Caco-2 (cell line): ENCODE data around the gene STOML1. TPM values are rescaled to one million over a fixed set of nuclear protein-coding genes. Genes with fewer than 3 reads are reported as not detected.

ENCODE experiments used
- BruUV-seq: library from RNA; stranded (reverse); fragments of 400-500 nt; replicated peaks from 2 replicates; lab custom pipeline; 2021; lab: Mats Ljungman, UMichigan
- CTCF ChIA-PET: fragments of 300-600 bp; sonication (Branson Sonifier 250); formaldehyde crosslinking; loops from one replicate; lab custom pipeline; 2022; ENCODE audit warnings: antibody characterized with exemption; lab: Charles Lee
- POLR2A ChIA-PET: fragments of 300-600 bp; sonication (Branson Sonifier 250); formaldehyde crosslinking; loops from one replicate; lab custom pipeline; 2022; ENCODE audit warnings: antibody characterized with exemption; lab: Charles Lee
- DNase-seq, 2 experiments: peaks; one replicate each; pipeline versions ENCODE4 v3.0.0 to v3.0.0-alpha.2; 2020 to 2022
- H3K27me3 ChIP-seq: replicated peaks from 2 replicates; pipeline ENCODE4 v1.6.0; 2011; ENCODE audit warnings: low read length; ENCODE audit not compliant: control insufficient read depth, insufficient read depth
- H3K36me3 ChIP-seq: 2 replicates; pipeline ENCODE4 v1.5.1; 2011; ENCODE audit warnings: low read length; ENCODE audit not compliant: control insufficient read depth, insufficient read depth
- H3K4me1 ChIP-seq: fragments of 250-450 bp; sonication (Bioruptor Pico); 2 replicates; pipeline ENCODE4 v1.5.1; 2020; ENCODE audit warnings: mild to moderate bottlenecking
- H3K4me3 ChIP-seq: 2 replicates; pipeline ENCODE4 v1.5.1; 2011; ENCODE audit warnings: low read depth, mild to moderate bottlenecking, control low read depth, low read length
- H3K9me3 ChIP-seq: fragments of 250-450 bp; sonication (Bioruptor Pico); 2 replicates; pipeline ENCODE4 v1.5.1; 2020; ENCODE audit warnings: mild to moderate bottlenecking, moderate library complexity
- H3K27ac Mint-ChIP-seq: one replicate; pipeline ENCODE4 v1.8.0; 2022; ENCODE audit warnings: mixed read lengths; ENCODE audit not compliant: unreplicated experiment
- H3K27me3 Mint-ChIP-seq: one replicate; pipeline ENCODE4 v1.8.0; 2022; ENCODE audit warnings: mixed read lengths; ENCODE audit not compliant: insufficient read depth, unreplicated experiment
- H3K36me3 Mint-ChIP-seq: one replicate; pipeline ENCODE4 v1.8.0; 2022; ENCODE audit warnings: mild to moderate bottlenecking, mixed read lengths; ENCODE audit not compliant: insufficient read depth, unreplicated experiment
- H3K4me1 Mint-ChIP-seq: one replicate; pipeline ENCODE4 v1.8.0; 2022; ENCODE audit warnings: low read depth, mixed read lengths; ENCODE audit not compliant: unreplicated experiment
- H3K4me3 Mint-ChIP-seq: one replicate; pipeline ENCODE4 v1.8.0; 2022; ENCODE audit warnings: mild to moderate bottlenecking, moderate library complexity, mixed read lengths; ENCODE audit not compliant: unreplicated experiment
- H3K9me3 Mint-ChIP-seq: one replicate; pipeline ENCODE4 v1.8.0; 2022; ENCODE audit warnings: mixed read lengths; ENCODE audit not compliant: unreplicated experiment
- intact Hi-C: fragments of 100-400 bp; cut with micrococcal nuclease; formaldehyde crosslinking; loops from one replicate; pipeline ENCODE4 v1.10.0; 2022; ENCODE audit not compliant: unreplicated experiment
- total RNA-seq: library from RNA; stranded (reverse); gene quantifications from 2 replicates; pipeline ENCODE4 v1.2.3, GENCODE V29; 2022
- TF ChIP-seq, protein P1 (sequence below), 2 experiments: fragments of 200-600 bp in 1 of 2; IDR thresholded peaks; 1 replicate in 1 of 2; 2 replicates in 1 of 2; pipeline versions ENCODE4 v1.5.1 to v1.8.0; 2011 to 2022; ENCODE audit warnings: antibody characterized with exemption in 1 of 2, control low read depth in 1 of 2, inconsistent platforms in 1 of 2, low read depth in 1 of 2, low read length in 1 of 2, mild to moderate bottlenecking in 1 of 2, moderate library complexity in 1 of 2; ENCODE audit not compliant: insufficient read depth in 1 of 2, severe bottlenecking in 1 of 2, unreplicated experiment in 1 of 2

Gene STOML1
- total RNA-seq, 1 experiment from 2014 or later, result 7.6 TPM

DNA sequence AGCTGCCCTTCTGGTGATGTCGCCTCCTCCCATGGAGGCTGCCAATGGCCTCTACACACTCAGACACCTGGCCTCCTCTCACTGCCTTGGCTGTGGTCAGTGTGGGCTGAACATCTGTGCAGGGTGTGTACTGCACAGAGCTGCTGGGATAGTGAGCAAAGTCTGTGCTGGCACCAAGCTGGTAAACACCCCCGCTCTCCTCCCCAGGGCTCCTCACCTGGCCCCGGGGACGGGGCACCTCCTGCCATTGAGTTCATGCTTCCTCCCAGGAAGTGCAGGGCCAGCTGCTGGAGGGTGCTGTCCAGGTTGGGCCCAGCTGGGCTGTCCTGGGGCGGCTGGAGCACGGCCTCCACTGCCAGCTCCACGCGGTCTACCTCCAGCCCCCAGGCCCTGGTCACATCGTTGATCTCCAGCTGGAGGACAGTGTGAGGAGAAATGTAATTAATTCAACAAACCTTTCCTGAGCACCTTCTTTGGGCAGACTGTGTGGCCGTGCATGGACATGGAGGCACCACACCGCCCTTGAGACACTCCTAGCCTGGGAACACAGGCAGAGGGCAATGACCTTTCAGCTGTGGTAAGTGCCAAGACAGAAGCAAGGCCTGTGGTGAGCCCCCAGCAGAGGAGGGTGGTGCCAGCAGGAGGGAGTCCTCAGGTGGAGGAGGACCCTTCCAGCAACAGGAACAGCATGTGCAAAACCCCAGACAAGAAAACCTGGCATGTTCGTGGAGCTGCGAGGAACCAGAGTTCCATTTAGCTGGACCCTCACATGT is 6.8 kb downstream of the STOML1 start:
- Histone ChIP-seq H3K4me1 (no peaks in the 10 kb centered on the region), H3K27me3 (no peaks in the 10 kb centered on the region), H3K9me3 (no peaks in the 10 kb centered on the region), H3K4me3 (no peak overlapping the region), H3K36me3 (no peaks in the 10 kb centered on the region)
- no peaks in the 10 kb centered on the region for H3K27me3 Mint-ChIP-seq
- intact Hi-C loops, result no loop called here
- TF ChIP-seq, protein P1, sequence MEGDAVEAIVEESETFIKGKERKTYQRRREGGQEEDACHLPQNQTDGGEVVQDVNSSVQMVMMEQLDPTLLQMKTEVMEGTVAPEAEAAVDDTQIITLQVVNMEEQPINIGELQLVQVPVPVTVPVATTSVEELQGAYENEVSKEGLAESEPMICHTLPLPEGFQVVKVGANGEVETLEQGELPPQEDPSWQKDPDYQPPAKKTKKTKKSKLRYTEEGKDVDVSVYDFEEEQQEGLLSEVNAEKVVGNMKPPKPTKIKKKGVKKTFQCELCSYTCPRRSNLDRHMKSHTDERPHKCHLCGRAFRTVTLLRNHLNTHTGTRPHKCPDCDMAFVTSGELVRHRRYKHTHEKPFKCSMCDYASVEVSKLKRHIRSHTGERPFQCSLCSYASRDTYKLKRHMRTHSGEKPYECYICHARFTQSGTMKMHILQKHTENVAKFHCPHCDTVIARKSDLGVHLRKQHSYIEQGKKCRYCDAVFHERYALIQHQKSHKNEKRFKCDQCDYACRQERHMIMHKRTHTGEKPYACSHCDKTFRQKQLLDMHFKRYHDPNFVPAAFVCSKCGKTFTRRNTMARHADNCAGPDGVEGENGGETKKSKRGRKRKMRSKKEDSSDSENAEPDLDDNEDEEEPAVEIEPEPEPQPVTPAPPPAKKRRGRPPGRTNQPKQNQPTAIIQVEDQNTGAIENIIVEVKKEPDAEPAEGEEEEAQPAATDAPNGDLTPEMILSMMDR (IDR thresholded peaks at IDR 0.05; ENCODE audit: insufficient read depth in 1 of 2, low read depth in 1 of 2, low read length in 1 of 2, severe bottlenecking in 1 of 2, unreplicated experiment in 1 of 2), result no peak
- ChIA-PET POLR2A (no interaction called here), CTCF (no interaction called here)
- no peak for DNase-seq
- no peak overlapping the region for H3K27ac Mint-ChIP-seq
- no peaks in the 10 kb centered on the region for H3K4me1 Mint-ChIP-seq
- no peaks in the 10 kb centered on the region for H3K36me3 Mint-ChIP-seq
- BruUV-seq, result no TSS peak
- H3K4me3 Mint-ChIP-seq, result no peak overlapping the region
- H3K9me3 Mint-ChIP-seq, result no peaks in the 10 kb centered on the region

DNA sequence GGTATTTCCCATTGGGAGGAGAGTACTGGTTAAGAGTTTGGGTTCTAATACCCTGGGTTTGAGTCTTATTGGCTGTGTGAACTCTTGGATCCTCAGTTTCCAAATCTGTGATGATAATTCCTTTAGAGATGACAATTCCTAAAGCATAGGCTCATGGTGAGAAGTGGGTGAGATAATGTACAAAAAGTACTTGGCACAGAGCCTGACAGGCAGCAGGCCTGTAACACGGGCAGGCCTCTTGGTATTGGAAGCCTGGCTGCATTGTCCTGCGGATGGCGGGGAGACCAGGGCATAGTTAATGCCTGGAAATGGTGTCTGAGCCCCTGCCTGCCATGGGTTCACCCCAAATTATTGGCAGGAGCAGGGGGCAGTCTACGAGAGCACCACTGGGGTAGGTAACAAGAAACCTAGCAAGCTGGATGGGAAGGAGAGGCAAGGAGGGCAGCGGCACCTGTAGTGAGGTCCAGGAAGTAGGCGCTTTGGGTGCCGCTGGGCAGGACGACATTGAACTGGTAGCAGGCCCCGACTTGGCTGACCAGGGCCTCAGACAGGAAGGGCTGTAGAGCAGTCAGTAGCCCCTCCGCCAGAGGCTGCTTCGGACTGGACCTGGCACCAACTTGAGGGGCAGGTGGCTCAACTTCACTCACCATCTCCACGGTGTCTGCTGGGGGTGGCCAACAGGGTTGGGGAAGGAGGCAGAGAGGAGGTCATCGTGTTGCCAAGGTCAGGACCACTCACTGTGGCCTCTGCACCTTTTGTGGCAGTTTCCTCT is 7.7 kb downstream of the STOML1 start:
- intact Hi-C loops, result no loop called here
- no peaks in the 10 kb centered on the region for H3K36me3 ChIP-seq
- POLR2A ChIA-PET, result no interaction called here
- no peaks in the 10 kb centered on the region for H3K9me3 Mint-ChIP-seq
- TF ChIP-seq, protein P1 (IDR thresholded peaks at IDR 0.05; ENCODE audit: insufficient read depth in 1 of 2, low read depth in 1 of 2, low read length in 1 of 2, severe bottlenecking in 1 of 2, unreplicated experiment in 1 of 2), result no peak
- no peaks in the 10 kb centered on the region for H3K4me1 Mint-ChIP-seq
- H3K4me1 ChIP-seq, result no peaks in the 10 kb centered on the region
- H3K27me3 Mint-ChIP-seq, result no peaks in the 10 kb centered on the region
- no peaks in the 10 kb centered on the region for H3K36me3 Mint-ChIP-seq
- DNase-seq, result no peak
- CTCF ChIA-PET, result no interaction called here
- BruUV-seq, result no TSS peak
- H3K27me3 ChIP-seq, result no peaks in the 10 kb centered on the region
- H3K9me3 ChIP-seq, result no peaks in the 10 kb centered on the region
- H3K4me3 ChIP-seq, result no peak overlapping the region
- no peak overlapping the region for H3K27ac Mint-ChIP-seq
- H3K4me3 Mint-ChIP-seq, result no peak overlapping the region

DNA sequence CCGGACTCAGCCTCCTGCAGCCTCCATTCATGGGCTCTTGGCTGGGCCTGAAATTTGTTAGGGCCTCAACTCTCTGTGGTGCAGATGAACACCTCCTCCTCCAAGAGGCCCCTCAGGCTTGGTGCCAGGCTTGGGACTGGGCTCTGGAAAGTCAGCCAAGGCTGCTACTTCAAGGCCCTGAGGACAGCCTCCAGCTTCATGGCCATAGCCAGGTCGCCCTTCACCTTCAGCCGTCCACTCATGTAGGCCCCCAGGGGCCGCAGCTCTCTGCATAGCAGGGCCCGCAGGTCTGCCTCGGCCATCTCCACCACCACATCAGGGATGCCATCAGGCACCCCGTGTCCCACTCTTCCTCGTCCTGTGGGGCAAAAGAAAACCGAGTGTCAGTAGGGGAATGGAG is 8.3 kb downstream of the STOML1 start:
- DNase-seq, result no peak
- H3K4me1 Mint-ChIP-seq, result no peaks in the 10 kb centered on the region
- H3K27me3 Mint-ChIP-seq, result peaks cover 3% of the 10 kb centered on the region
- no TSS peak for BruUV-seq
- Histone ChIP-seq H3K36me3 (no peaks in the 10 kb centered on the region), H3K9me3 (no peaks in the 10 kb centered on the region), H3K4me1 (no peaks in the 10 kb centered on the region), H3K4me3 (no peak overlapping the region), H3K27me3 (no peaks in the 10 kb centered on the region)
- no peaks in the 10 kb centered on the region for H3K9me3 Mint-ChIP-seq
- no peak overlapping the region for H3K4me3 Mint-ChIP-seq
- CTCF ChIA-PET, result interaction anchor here (0.8 kb wide), 1 partner anchor 54 kb away, joined by 4 read pairs; no protein-coding TSS in a partner anchor
- TF ChIP-seq, protein P1 (IDR thresholded peaks at IDR 0.05; ENCODE audit: insufficient read depth in 1 of 2, low read depth in 1 of 2, low read length in 1 of 2, severe bottlenecking in 1 of 2, unreplicated experiment in 1 of 2), result no peak
- no peaks in the 10 kb centered on the region for H3K36me3 Mint-ChIP-seq
- POLR2A ChIA-PET, result no interaction called here
- no peak overlapping the region for H3K27ac Mint-ChIP-seq
- intact Hi-C loops, result no loop called here
